Kidney (tissue), 14 donors: Measurements from ENCODE around the gene MIGA2. TPM values are rescaled to one million over a fixed set of nuclear protein-coding genes. Genes with fewer than 3 reads are reported as not detected.

Experiments used
- DNase-seq, 5 donors: peaks; one replicate each; pipeline ENCODE4 v3.0.0-alpha.2; 2013 to 2020
- FAIRE-seq: peaks from 2 replicates; lab custom pipeline; 2012; peaks lifted over from hg19 to GRCh38; lab: Jason Lieb, UNC
- H3K27ac ChIP-seq, 2 donors: one replicate each; pipeline ENCODE4 v1.7.0; 2013; ENCODE audit warnings: low read depth in 2 of 2, low read length in 2 of 2, inconsistent platforms in 1 of 2
- H3K27me3 ChIP-seq: one replicate; pipeline ENCODE4 v1.7.1; 2013; ENCODE audit warnings: low read length, inconsistent platforms; ENCODE audit not compliant: control insufficient read depth, insufficient read depth
- H3K36me3 ChIP-seq, 3 donors: one replicate each; pipeline versions ENCODE4 v1.7.0 to v1.7.1; 2013; ENCODE audit warnings: low read length in 3 of 3, control low read depth in 1 of 3, inconsistent platforms in 1 of 3; ENCODE audit not compliant: insufficient read depth in 3 of 3, control insufficient read depth in 2 of 3
- H3K4me1 ChIP-seq, 3 donors: one replicate each; pipeline versions ENCODE4 v1.7.0 to v1.7.1; 2013; ENCODE audit warnings: low read length in 3 of 3, inconsistent platforms in 1 of 3, low read depth in 1 of 3; ENCODE audit not compliant: control insufficient read depth in 2 of 3, insufficient read depth in 2 of 3
- H3K4me3 ChIP-seq, 3 donors: one replicate each; pipeline versions ENCODE4 v1.7.0 to v1.8.1; 2013; ENCODE audit warnings: low read length in 3 of 3, control low read depth in 1 of 3, inconsistent platforms in 1 of 3
- H3K9ac ChIP-seq, 3 donors: one replicate each; pipeline versions ENCODE4 v1.7.0 to v1.7.1; 2013; ENCODE audit warnings: low read length in 3 of 3, control low read depth in 1 of 3, inconsistent platforms in 1 of 3
- H3K9me3 ChIP-seq, 3 donors: one replicate each; pipeline versions ENCODE4 v1.7.0 to v1.7.1; 2013; ENCODE audit warnings: low read length in 3 of 3, control low read depth in 1 of 3, inconsistent platforms in 1 of 3; ENCODE audit not compliant: control insufficient read depth in 2 of 3, insufficient read depth in 1 of 3
- intact Hi-C: fragments of 100-400 bp; cut with DNase I; formaldehyde crosslinking; loops from one replicate; pipeline ENCODE4 v1.11.1; 2022
- polyA plus RNA-seq: library from polyadenylated mRNA; stranded (reverse); fragments of 350-450 nt; fragmentation: Illumina TruSeq; extraction: RNeasy Lipid Tissue Mini Kit (QIAGEN cat#74804); gene quantifications from one replicate; pipeline ENCODE4 v1.2.3, GENCODE V29; 2014; ENCODE audit warnings: low read depth, low replicate concordance; ENCODE audit not compliant: insufficient read depth
- total RNA-seq: library from RNA; stranded (reverse); fragmentation: NEBNext Ultra II Directional; extraction: Animal tissue kit (Norgen Biotek cat#: 25700); gene quantifications from one replicate; pipeline ENCODE4 v1.2.1, GENCODE V29; 2021
- TF ChIP-seq, protein P1 (sequence below): IDR thresholded peaks from 3 replicates; pipeline ENCODE4 v1.5.1; 2012; ENCODE audit warnings: mild to moderate bottlenecking, moderate library complexity, borderline replicate concordance; ENCODE audit not compliant: insufficient read depth; ENCODE audit errors: extremely low read depth
- donor health status: control.
- donor health status: control.
- donor health status: control.
- donor health status: control.
- donor health status: control.
- donor health status: DM: yes; HTN: yes; CAD: no.
- donor health status: Normal renal cell carcinoma (clear cell type).

MIGA2 gene
- total and polyA plus RNA-seq, 2 donors from 2014 or later, result 26.1 to 29.9 TPM

DNA sequence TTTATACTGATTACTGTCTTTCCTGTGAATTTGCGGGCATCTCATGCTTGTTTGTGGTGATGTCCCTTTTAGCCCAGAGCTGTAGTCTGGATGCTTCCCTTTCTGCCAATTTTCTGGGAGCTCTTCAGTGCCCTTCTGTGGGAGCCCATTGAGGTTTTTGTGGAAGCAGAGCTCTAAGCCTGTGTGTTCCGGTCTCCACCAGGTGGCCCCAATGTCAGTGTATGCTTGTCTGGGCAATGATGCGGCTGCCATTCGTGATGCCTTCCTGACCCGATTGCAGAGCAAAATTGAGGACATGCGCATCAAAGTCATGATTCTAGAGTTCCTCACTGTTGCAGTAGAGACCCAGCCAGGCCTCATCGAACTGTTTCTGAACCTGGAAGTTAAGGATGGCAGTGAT is 43.4 kb upstream of the MIGA2 start:
- Histone ChIP-seq H3K9me3 (no peaks in the 10 kb centered on the region), H3K27me3 (no peaks in the 10 kb centered on the region), H3K27ac (no peak overlapping the region), H3K9ac (no peak overlapping the region), H3K4me3 (no peak overlapping the region), H3K36me3 (peaks cover 17 to 42% (median 39%) of the 10 kb centered on the region in 3 donors), H3K4me1 (no peaks in the 10 kb centered on the region)
- TF ChIP-seq, protein P1, sequence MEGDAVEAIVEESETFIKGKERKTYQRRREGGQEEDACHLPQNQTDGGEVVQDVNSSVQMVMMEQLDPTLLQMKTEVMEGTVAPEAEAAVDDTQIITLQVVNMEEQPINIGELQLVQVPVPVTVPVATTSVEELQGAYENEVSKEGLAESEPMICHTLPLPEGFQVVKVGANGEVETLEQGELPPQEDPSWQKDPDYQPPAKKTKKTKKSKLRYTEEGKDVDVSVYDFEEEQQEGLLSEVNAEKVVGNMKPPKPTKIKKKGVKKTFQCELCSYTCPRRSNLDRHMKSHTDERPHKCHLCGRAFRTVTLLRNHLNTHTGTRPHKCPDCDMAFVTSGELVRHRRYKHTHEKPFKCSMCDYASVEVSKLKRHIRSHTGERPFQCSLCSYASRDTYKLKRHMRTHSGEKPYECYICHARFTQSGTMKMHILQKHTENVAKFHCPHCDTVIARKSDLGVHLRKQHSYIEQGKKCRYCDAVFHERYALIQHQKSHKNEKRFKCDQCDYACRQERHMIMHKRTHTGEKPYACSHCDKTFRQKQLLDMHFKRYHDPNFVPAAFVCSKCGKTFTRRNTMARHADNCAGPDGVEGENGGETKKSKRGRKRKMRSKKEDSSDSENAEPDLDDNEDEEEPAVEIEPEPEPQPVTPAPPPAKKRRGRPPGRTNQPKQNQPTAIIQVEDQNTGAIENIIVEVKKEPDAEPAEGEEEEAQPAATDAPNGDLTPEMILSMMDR, result no peak
- FAIRE-seq, result no peak
- intact Hi-C loops, result no loop called here
- DNase-seq, result peak in 4 of 5 donors; percentile 16 to 44 (median 32)

- no peaks in the 10 kb centered on the region for H3K27me3 ChIP-seq
- no peak overlapping the region for H3K4me3 ChIP-seq
- no peaks in the 10 kb centered on the region for H3K9me3 ChIP-seq
- FAIRE-seq, result no peak
- no peaks in the 10 kb centered on the region for H3K4me1 ChIP-seq
- no peak for DNase-seq
- no peak overlapping the region for H3K27ac ChIP-seq
- H3K9ac ChIP-seq, result no peak overlapping the region
- intact Hi-C loops, result no loop called here
- peaks cover 14 to 51% (median 49%) of the 10 kb centered on the region in 3 donors for H3K36me3 ChIP-seq
- TF ChIP-seq, protein P1, result no peak
Measured at GRCh38 chr9:128995791-128996190, 40.6 kb upstream of the MIGA2 start.

DNA sequence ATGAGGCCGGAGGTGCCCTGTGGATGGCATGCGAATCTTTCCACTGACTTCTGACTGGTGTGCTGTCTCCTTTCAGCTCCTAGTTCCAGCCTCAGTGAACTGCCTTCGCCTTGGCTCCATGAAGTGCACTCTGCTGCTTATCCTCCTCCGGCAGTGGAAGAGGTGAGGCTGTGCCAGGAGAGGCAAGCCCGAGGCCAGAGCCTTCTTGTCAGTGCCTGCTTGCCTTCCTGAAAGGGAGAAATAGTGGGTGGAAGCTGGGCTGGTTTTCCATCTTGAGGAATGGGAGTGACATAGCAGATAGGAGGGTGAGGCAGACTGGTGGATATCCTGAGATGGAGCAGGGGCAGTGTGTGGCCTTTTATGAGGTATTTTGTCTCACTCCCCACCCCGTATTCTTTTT is 38.0 kb upstream of the MIGA2 start:
- H3K9ac ChIP-seq, result no peak overlapping the region
- no peaks in the 10 kb centered on the region for H3K4me1 ChIP-seq
- DNase-seq (peak in 1 of 5 donors; percentile 35), FAIRE-seq (no peak)
- no peaks in the 10 kb centered on the region for H3K27me3 ChIP-seq
- peaks cover 12 to 67% (median 54%) of the 10 kb centered on the region in 3 donors for H3K36me3 ChIP-seq
- H3K27ac ChIP-seq, result no peak overlapping the region
- H3K4me3 ChIP-seq, result no peak overlapping the region
- H3K9me3 ChIP-seq, result no peaks in the 10 kb centered on the region
- TF ChIP-seq, protein P1, result no peak
- intact Hi-C loops, result no loop called here
